HEK293 (cell line): Measurements from ENCODE around the gene PIP4K2A.

Experiments used
- HOXC10 ChIP-seq: sonication (generic); formaldehyde crosslinking; IDR thresholded peaks from 2 replicates; pipeline ENCODE4 v1.8.1; 2023; ENCODE audit warnings: mild to moderate bottlenecking, missing genetic modification reagents
- TRIM28 ChIP-seq: IDR thresholded peaks from 2 replicates; pipeline ENCODE4 v1.6.1; 2011; ENCODE audit warnings: low read length, control low read depth, borderline replicate concordance
- TSHZ1 ChIP-seq: fragments of 450-650 bp; formaldehyde crosslinking; IDR thresholded peaks from 2 replicates; pipeline ENCODE4 v1.5.1; 2016; ENCODE audit warnings: missing biosample characterization, missing genetic modification characterization, borderline replicate concordance
- ZBTB10 ChIP-seq: fragments of 450-650 bp; formaldehyde crosslinking; IDR thresholded peaks from 2 replicates; pipeline ENCODE4 v1.5.1; 2016; ENCODE audit warnings: missing biosample characterization, missing genetic modification characterization
- ZBTB21 ChIP-seq: fragments of 450-650 bp; formaldehyde crosslinking; IDR thresholded peaks from 2 replicates; pipeline ENCODE4 v1.5.1; 2017; ENCODE audit warnings: missing biosample characterization, missing genetic modification characterization
- ZBTB48 ChIP-seq: fragments of 450-650 bp; formaldehyde crosslinking; IDR thresholded peaks from 2 replicates; pipeline ENCODE4 v1.5.1; 2016; ENCODE audit warnings: missing biosample characterization, missing genetic modification characterization
- ZEB2 ChIP-seq: fragments of 450-650 bp; formaldehyde crosslinking; IDR thresholded peaks from 2 replicates; pipeline ENCODE4 v1.5.1; 2016; ENCODE audit warnings: missing biosample characterization, missing genetic modification characterization
- ZFP37 ChIP-seq: fragments of 450-650 bp; formaldehyde crosslinking; IDR thresholded peaks from 2 replicates; pipeline ENCODE4 v1.5.1; 2016; ENCODE audit warnings: missing biosample characterization, missing genetic modification characterization
- ZNF121 ChIP-seq: fragments of 450-650 bp; formaldehyde crosslinking; IDR thresholded peaks from 2 replicates; pipeline ENCODE4 v1.5.1; 2016; ENCODE audit warnings: missing biosample characterization, missing genetic modification characterization
- ZNF2 ChIP-seq: fragments of 450-650 bp; formaldehyde crosslinking; IDR thresholded peaks from 2 replicates; pipeline ENCODE4 v1.5.1; 2016; ENCODE audit warnings: missing biosample characterization, missing genetic modification characterization
- ZNF292 ChIP-seq: fragments of 450-650 bp; formaldehyde crosslinking; IDR thresholded peaks from 2 replicates; pipeline ENCODE4 v1.5.1; 2016; ENCODE audit warnings: low read depth, missing biosample characterization, missing genetic modification characterization, borderline replicate concordance
- ZNF555 ChIP-seq: fragments of 450-650 bp; formaldehyde crosslinking; conservative IDR thresholded peaks from 2 replicates; pipeline ENCODE4 v1.5.1; 2017; ENCODE audit warnings: missing biosample characterization, mild to moderate bottlenecking, missing genetic modification characterization, inconsistent platforms
- ZNF658 ChIP-seq: fragments of 450-650 bp; formaldehyde crosslinking; IDR thresholded peaks from 2 replicates; pipeline ENCODE4; 2016; ENCODE audit warnings: missing biosample characterization, missing genetic modification characterization
- ZNF701 ChIP-seq: fragments of 450-650 bp; formaldehyde crosslinking; IDR thresholded peaks from 2 replicates; pipeline ENCODE4 v1.5.1; 2016; ENCODE audit warnings: missing biosample characterization, missing genetic modification characterization
- ZNF837 ChIP-seq: fragments of 450-650 bp; formaldehyde crosslinking; IDR thresholded peaks from 2 replicates; pipeline ENCODE4 v1.5.1; 2016; ENCODE audit warnings: missing biosample characterization, missing genetic modification characterization
- TF ChIP-seq, protein P1 (sequence below): fragments of 450-650 bp; formaldehyde crosslinking; IDR thresholded peaks from 2 replicates; pipeline ENCODE4 v1.5.1; 2016; ENCODE audit warnings: missing biosample characterization, missing genetic modification characterization
- TF ChIP-seq, protein P2 (sequence below): fragments of 450-650 bp; formaldehyde crosslinking; IDR thresholded peaks from 2 replicates; pipeline ENCODE4 v1.5.1; 2016; ENCODE audit warnings: missing biosample characterization, missing genetic modification characterization, borderline replicate concordance
- TF ChIP-seq, protein P3 (sequence below): fragments of 450-650 bp; formaldehyde crosslinking; IDR thresholded peaks from 2 replicates; pipeline ENCODE4 v1.5.1; 2016; ENCODE audit warnings: missing biosample characterization, missing genetic modification characterization
- TF ChIP-seq, protein P4 (sequence below): fragments of 450-650 bp; formaldehyde crosslinking; IDR thresholded peaks from 2 replicates; pipeline ENCODE4 v1.5.1; 2016; ENCODE audit warnings: missing biosample characterization, missing genetic modification characterization, borderline replicate concordance
- TF ChIP-seq, protein P5 (sequence below): fragments of 450-650 bp; formaldehyde crosslinking; IDR thresholded peaks from 2 replicates; pipeline ENCODE4 v1.5.1; 2016; ENCODE audit warnings: missing biosample characterization, missing genetic modification characterization

Gene PIP4K2A

GRCh38 chr10:22599636-22600228 lies 114.6 kb downstream of the PIP4K2A start (continued):
- no peak for TF ChIP-seq ZBTB10 (tag by site-specific recombination)
- TF ChIP-seq ZBTB21 (tag by site-specific recombination): no peak
- peak; percentile 89; the same call in 1 of the 2 replicates for TF ChIP-seq TRIM28
- TF ChIP-seq ZBTB48 (tag by site-specific recombination): no peak
- TF ChIP-seq ZNF837 (tag by site-specific recombination): no peak
- peak; percentile 34; the same call in 1 of the 2 replicates for TF ChIP-seq ZEB2 (tag by site-specific recombination)
- TF ChIP-seq, protein P1, sequence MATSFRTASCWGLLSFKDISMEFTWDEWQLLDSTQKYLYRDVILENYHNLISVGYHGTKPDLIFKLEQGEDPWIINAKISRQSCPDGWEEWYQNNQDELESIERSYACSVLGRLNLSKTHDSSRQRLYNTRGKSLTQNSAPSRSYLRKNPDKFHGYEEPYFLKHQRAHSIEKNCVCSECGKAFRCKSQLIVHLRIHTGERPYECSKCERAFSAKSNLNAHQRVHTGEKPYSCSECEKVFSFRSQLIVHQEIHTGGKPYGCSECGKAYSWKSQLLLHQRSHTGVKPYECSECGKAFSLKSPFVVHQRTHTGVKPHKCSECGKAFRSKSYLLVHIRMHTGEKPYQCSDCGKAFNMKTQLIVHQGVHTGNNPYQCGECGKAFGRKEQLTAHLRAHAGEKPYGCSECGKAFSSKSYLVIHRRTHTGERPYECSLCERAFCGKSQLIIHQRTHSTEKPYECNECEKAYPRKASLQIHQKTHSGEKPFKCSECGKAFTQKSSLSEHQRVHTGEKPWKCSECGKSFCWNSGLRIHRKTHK (tag by site-specific recombination): no peak
- TF ChIP-seq TSHZ1: no peak
- TF ChIP-seq ZNF121 (tag by site-specific recombination): 0 out of 2 replicates have a peak, but pooled peaks have one; percentile 24
- TF ChIP-seq, protein P2, sequence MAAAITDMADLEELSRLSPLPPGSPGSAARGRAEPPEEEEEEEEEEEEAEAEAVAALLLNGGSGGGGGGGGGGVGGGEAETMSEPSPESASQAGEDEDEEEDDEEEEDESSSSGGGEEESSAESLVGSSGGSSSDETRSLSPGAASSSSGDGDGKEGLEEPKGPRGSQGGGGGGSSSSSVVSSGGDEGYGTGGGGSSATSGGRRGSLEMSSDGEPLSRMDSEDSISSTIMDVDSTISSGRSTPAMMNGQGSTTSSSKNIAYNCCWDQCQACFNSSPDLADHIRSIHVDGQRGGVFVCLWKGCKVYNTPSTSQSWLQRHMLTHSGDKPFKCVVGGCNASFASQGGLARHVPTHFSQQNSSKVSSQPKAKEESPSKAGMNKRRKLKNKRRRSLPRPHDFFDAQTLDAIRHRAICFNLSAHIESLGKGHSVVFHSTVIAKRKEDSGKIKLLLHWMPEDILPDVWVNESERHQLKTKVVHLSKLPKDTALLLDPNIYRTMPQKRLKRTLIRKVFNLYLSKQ (tag by site-specific recombination): no peak
- TF ChIP-seq, protein P3, sequence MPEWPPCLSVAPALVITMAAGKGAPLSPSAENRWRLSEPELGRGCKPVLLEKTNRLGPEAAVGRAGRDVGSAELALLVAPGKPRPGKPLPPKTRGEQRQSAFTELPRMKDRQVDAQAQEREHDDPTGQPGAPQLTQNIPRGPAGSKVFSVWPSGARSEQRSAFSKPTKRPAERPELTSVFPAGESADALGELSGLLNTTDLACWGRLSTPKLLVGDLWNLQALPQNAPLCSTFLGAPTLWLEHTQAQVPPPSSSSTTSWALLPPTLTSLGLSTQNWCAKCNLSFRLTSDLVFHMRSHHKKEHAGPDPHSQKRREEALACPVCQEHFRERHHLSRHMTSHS: peak; percentile 63; the same call in 1 of the 2 replicates
- TF ChIP-seq, protein P4, sequence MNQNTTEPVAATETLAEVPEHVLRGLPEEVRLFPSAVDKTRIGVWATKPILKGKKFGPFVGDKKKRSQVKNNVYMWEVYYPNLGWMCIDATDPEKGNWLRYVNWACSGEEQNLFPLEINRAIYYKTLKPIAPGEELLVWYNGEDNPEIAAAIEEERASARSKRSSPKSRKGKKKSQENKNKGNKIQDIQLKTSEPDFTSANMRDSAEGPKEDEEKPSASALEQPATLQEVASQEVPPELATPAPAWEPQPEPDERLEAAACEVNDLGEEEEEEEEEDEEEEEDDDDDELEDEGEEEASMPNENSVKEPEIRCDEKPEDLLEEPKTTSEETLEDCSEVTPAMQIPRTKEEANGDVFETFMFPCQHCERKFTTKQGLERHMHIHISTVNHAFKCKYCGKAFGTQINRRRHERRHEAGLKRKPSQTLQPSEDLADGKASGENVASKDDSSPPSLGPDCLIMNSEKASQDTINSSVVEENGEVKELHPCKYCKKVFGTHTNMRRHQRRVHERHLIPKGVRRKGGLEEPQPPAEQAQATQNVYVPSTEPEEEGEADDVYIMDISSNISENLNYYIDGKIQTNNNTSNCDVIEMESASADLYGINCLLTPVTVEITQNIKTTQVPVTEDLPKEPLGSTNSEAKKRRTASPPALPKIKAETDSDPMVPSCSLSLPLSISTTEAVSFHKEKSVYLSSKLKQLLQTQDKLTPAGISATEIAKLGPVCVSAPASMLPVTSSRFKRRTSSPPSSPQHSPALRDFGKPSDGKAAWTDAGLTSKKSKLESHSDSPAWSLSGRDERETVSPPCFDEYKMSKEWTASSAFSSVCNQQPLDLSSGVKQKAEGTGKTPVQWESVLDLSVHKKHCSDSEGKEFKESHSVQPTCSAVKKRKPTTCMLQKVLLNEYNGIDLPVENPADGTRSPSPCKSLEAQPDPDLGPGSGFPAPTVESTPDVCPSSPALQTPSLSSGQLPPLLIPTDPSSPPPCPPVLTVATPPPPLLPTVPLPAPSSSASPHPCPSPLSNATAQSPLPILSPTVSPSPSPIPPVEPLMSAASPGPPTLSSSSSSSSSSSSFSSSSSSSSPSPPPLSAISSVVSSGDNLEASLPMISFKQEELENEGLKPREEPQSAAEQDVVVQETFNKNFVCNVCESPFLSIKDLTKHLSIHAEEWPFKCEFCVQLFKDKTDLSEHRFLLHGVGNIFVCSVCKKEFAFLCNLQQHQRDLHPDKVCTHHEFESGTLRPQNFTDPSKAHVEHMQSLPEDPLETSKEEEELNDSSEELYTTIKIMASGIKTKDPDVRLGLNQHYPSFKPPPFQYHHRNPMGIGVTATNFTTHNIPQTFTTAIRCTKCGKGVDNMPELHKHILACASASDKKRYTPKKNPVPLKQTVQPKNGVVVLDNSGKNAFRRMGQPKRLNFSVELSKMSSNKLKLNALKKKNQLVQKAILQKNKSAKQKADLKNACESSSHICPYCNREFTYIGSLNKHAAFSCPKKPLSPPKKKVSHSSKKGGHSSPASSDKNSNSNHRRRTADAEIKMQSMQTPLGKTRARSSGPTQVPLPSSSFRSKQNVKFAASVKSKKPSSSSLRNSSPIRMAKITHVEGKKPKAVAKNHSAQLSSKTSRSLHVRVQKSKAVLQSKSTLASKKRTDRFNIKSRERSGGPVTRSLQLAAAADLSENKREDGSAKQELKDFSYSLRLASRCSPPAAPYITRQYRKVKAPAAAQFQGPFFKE (tag by site-specific recombination): no peak
- no peak for TF ChIP-seq ZNF2
- TF ChIP-seq ZNF701 (tag by site-specific recombination): no peak
- TF ChIP-seq, protein P5, sequence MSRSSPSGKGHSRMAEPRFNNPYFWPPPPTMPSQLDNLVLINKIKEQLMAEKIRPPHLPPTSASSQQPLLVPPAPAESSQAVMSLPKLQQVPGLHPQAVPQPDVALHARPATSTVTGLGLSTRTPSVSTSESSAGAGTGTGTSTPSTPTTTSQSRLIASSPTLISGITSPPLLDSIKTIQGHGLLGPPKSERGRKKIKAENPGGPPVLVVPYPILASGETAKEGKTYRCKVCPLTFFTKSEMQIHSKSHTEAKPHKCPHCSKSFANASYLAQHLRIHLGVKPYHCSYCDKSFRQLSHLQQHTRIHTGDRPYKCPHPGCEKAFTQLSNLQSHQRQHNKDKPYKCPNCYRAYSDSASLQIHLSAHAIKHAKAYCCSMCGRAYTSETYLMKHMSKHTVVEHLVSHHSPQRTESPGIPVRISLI (tag by site-specific recombination): no peak
- peak; percentile 11; the same call in 1 of the 2 replicates for TF ChIP-seq ZFP37 (tag by site-specific recombination)
- TF ChIP-seq ZNF555 (tag by site-specific recombination): no peak
- TF ChIP-seq ZNF292 (tag by site-specific recombination): no peak
- TF ChIP-seq ZNF658 (tag by site-specific recombination): no peak
- TF ChIP-seq HOXC10 (CRISPR knock-in tag): no peak
